OCI-LY3 (cell line): ENCODE results near the gene CRYBB2.

Source experiments
- EZH2phosphoT487 ChIP-seq: fragments of 200-600 bp; shearing (Covaris generic); IDR thresholded peaks from 2 replicates; pipeline ENCODE4 v1.6.1; 2018; ENCODE audit warnings: antibody characterized with exemption, mixed run types, low read depth
- TF ChIP-seq, protein P1 (sequence below): fragments of 200-600, 300-600 bp; sonication (generic); IDR thresholded peaks from 2 replicates; pipeline ENCODE4 v1.5.1; 2014; ENCODE audit warnings: antibody characterized with exemption, low read length, low read depth

DNA sequence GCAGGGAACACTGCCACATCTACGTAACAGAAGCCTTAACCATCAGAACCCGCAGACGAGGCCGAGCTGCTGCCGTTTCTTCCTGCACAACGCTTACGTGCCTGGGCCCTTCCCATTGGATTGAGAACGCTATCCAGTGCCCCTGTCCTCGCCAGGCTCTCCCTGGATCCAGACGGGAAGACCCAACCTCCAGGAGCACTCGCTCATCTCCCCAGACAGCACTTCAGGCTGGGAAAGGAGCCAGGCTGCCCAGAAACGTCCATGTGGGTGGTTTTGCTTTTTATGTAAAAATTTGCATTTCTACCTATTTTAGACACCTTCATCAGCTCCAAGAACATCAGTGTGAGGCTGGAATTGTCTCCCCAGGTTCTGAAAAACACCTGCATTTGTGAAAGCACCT lies 27.0 kb upstream of the CRYBB2 start:
- TF ChIP-seq EZH2phosphoT487, result no peak
- TF ChIP-seq, protein P1, sequence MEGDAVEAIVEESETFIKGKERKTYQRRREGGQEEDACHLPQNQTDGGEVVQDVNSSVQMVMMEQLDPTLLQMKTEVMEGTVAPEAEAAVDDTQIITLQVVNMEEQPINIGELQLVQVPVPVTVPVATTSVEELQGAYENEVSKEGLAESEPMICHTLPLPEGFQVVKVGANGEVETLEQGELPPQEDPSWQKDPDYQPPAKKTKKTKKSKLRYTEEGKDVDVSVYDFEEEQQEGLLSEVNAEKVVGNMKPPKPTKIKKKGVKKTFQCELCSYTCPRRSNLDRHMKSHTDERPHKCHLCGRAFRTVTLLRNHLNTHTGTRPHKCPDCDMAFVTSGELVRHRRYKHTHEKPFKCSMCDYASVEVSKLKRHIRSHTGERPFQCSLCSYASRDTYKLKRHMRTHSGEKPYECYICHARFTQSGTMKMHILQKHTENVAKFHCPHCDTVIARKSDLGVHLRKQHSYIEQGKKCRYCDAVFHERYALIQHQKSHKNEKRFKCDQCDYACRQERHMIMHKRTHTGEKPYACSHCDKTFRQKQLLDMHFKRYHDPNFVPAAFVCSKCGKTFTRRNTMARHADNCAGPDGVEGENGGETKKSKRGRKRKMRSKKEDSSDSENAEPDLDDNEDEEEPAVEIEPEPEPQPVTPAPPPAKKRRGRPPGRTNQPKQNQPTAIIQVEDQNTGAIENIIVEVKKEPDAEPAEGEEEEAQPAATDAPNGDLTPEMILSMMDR, result no peak
